Breast epithelium (tissue), 4 donors: ENCODE data around the gene CHD2. TPM values are rescaled to one million over a fixed set of nuclear protein-coding genes. Genes with fewer than 3 reads are reported as not detected.

ENCODE experiments used
- DNase-seq, 2 donors: peaks; one replicate each; pipeline ENCODE4 v3.0.0-alpha.2; 2019; ENCODE audit warnings: low spot score in 2 of 2
- H3K27ac ChIP-seq, 2 donors: fragments of 200-600 bp; sonication (generic) in 1 of 2; one replicate each; pipeline ENCODE4 v1.5.1; 2016 to 2019; ENCODE audit warnings: mild to moderate bottlenecking in 1 of 2
- H3K27me3 ChIP-seq, 2 donors: fragments of 200-600 bp; sonication (generic) in 1 of 2; one replicate each; pipeline versions ENCODE4 v1.5.1 to v1.6.0; 2017 to 2019; ENCODE audit warnings: control low read depth in 1 of 2, mild to moderate bottlenecking in 1 of 2
- H3K36me3 ChIP-seq: fragments of 200-600 bp; one replicate; pipeline ENCODE4 v1.5.1; 2019
- H3K4me1 ChIP-seq, 2 donors: fragments of 200-600 bp; sonication (generic); one replicate each; pipeline ENCODE4 v1.5.1; 2016 to 2019; ENCODE audit warnings: control low read depth in 1 of 2
- H3K4me3 ChIP-seq, 3 donors: fragments of 200-600 bp; sonication (generic); 1 replicate in 2 of 3; 2 replicates in 1 of 3; pipeline ENCODE4 v1.5.1; 2016 to 2019; ENCODE audit warnings: mild to moderate bottlenecking in 3 of 3, moderate library complexity in 2 of 3
- H3K9me3 ChIP-seq, 2 donors: fragments of 200-600 bp; sonication (generic) in 1 of 2; one replicate each; pipeline ENCODE4 v1.5.1; 2016 to 2019; ENCODE audit warnings: control low read depth in 1 of 2
- POLR2A ChIP-seq: fragments of 450-650 bp; IDR thresholded peaks from one replicate; pipeline ENCODE4 v1.6.1; 2016; ENCODE audit warnings: antibody characterized with exemption, mild to moderate bottlenecking, moderate library complexity
- POLR2AphosphoS5 ChIP-seq, 3 donors: sonication (generic); formaldehyde crosslinking; IDR thresholded peaks; one replicate each; pipeline ENCODE4 v1.6.1; 2017; ENCODE audit warnings: antibody characterized with exemption in 3 of 3
- intact Hi-C: fragments of 100-400 bp; cut with DNase I; formaldehyde crosslinking; loops from one replicate; pipeline ENCODE4 v1.15.1; 2023; ENCODE audit warnings: low total_unique reads
- total RNA-seq, 3 donors: library from RNA; depleted of rRNA; stranded (reverse); fragments of >200 nt; gene quantifications; one replicate each; pipeline ENCODE4 v1.1.0, GENCODE V29; 2016
- TF ChIP-seq, protein P1 (sequence below), 3 donors: fragments of 450-650 bp; IDR thresholded peaks; one replicate each; pipeline ENCODE4 v1.5.1; 2016 to 2017; ENCODE audit warnings: antibody characterized with exemption in 3 of 3, mild to moderate bottlenecking in 3 of 3, moderate library complexity in 3 of 3

Gene CHD2
- total RNA-seq, 3 donors from 2014 or later: 137 to 215 (median 197) TPM

DNA sequence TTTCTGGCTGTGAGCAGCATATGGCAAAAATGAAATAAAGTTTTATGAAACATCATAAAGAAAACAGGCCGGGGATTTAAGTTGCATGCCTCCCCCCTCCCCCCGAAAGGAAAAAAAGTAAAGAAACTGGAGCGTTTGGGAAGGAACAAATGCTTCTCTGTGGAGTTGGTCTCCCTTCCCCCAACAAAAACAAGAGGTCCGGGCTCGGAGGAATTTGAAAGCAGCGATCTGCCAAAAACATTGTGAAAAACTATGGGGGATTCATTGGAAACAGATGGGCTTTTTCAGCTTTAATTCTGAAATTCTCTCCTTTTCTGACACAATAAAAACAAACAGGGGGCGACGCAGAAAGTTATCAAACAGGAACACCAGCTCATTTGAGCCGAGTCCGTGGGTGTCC, 171.9 kb downstream of the CHD2 start:
- H3K36me3 ChIP-seq: no peaks in the 10 kb centered on the region
- no peak for DNase-seq
- intact Hi-C loops: no loop called here
- peak overlapping the region; percentile 79 to 84 (median 82) for H3K4me3 ChIP-seq
- peaks cover 0 to 9% of the 10 kb centered on the region in 2 donors for H3K4me1 ChIP-seq
- no peaks in the 10 kb centered on the region for H3K9me3 ChIP-seq
- TF ChIP-seq, protein P1, sequence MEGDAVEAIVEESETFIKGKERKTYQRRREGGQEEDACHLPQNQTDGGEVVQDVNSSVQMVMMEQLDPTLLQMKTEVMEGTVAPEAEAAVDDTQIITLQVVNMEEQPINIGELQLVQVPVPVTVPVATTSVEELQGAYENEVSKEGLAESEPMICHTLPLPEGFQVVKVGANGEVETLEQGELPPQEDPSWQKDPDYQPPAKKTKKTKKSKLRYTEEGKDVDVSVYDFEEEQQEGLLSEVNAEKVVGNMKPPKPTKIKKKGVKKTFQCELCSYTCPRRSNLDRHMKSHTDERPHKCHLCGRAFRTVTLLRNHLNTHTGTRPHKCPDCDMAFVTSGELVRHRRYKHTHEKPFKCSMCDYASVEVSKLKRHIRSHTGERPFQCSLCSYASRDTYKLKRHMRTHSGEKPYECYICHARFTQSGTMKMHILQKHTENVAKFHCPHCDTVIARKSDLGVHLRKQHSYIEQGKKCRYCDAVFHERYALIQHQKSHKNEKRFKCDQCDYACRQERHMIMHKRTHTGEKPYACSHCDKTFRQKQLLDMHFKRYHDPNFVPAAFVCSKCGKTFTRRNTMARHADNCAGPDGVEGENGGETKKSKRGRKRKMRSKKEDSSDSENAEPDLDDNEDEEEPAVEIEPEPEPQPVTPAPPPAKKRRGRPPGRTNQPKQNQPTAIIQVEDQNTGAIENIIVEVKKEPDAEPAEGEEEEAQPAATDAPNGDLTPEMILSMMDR (IDR thresholded peaks at IDR 0.05): no peak
- TF ChIP-seq POLR2AphosphoS5 (IDR thresholded peaks at IDR 0.05): peak in 1 of 3 donors; percentile 39
- no peak for TF ChIP-seq POLR2A
- no peaks in the 10 kb centered on the region for H3K27me3 ChIP-seq
- peak overlapping the region; percentile 86 to 92 for H3K27ac ChIP-seq

DNA sequence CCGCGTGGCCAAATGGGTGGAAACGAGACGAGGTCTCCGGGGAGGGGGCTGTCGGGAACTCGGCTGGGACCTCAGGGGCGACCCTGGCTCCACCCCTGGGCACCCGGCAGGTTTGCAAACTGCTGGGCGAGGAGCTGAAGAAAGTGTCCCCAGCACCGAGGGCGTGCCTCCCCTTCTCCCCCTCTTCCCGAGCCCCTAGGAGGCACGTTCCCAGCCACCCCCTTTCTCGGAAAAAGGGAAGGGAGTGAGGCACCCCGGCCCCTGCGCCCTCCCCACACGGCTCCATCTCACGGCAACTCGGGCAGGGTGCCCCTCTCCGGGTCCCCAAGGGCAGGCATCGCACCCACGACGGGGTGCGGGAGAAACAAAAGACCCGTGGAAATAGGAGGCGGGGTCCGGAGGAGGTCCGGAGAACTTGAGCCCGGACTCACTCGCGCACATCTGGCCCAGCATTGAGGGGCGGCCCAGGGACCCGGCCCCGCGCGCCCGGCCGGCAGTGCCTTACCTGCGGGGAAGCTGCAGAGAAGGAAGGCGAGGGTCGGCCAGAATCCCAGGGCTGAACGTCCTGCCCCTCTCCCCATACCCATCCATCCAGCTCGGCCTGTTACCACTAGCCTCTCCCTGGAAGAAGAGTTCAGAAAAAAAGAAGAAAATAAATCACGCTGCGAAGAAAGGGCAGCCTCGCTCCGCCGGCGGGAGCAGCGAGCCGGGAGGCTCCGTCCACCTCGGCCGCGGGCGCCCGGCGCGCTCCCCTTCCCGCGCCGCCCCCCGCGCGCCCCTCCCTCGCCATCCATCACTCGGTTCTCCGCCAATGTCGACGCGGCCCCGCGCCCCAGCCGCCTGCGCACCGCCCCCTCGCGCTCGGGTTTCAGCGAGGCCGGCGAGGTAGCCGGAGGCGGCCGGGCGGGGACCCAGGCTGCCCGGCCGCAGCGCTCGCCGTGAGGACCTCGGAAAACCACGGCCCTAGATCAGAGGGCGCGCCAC, 172.6 kb downstream of the CHD2 start:
- H3K27me3 ChIP-seq: no peaks in the 10 kb centered on the region
- peaks cover 0 to 2% of the 10 kb centered on the region in 2 donors for H3K4me1 ChIP-seq
- no peaks in the 10 kb centered on the region for H3K9me3 ChIP-seq
- H3K27ac ChIP-seq: peak overlapping the region; percentile 86 to 92
- peak in 1 of 3 donors; percentile 14 for TF ChIP-seq POLR2AphosphoS5 (IDR thresholded peaks at IDR 0.05)
- TF ChIP-seq, protein P1 (IDR thresholded peaks at IDR 0.05): no peak
- peak overlapping the region; percentile 79 to 84 (median 82) for H3K4me3 ChIP-seq
- no peak for DNase-seq
- intact Hi-C loops: no loop called here
- H3K36me3 ChIP-seq: no peaks in the 10 kb centered on the region

DNA sequence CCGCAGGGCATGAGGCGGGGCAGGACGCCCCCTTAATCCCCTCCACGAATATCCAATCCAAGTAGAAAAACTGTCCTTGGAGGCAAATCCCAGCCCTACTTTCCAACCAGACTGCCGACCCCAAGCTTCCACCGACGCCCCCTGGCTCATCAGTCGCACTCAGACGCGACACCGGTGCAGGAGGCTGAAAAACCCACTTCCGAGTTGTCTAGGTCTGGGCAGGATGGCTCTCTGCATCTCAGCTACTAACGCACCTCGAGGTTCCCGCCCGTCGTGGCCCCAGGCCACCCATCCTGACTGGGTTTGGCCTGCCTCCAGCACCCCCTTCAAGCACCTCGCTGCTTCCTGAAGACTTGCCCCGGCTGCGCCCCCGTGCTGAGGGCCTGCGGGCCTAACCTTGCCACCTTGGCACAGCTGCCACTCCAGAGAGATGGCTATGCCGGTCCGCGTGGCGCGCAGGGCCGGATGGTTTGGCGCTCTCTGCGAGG, 173.4 kb downstream of the CHD2 start:
- H3K27me3 ChIP-seq: no peaks in the 10 kb centered on the region
- TF ChIP-seq, protein P1 (IDR thresholded peaks at IDR 0.05): no peak
- TF ChIP-seq POLR2AphosphoS5 (IDR thresholded peaks at IDR 0.05) (no peak), POLR2A (no peak)
- H3K4me3 ChIP-seq: peak overlapping the region; percentile 79 to 84 (median 82)
- no peak for DNase-seq
- intact Hi-C loops: no loop called here
- H3K9me3 ChIP-seq: no peaks in the 10 kb centered on the region
- no peaks in the 10 kb centered on the region for H3K36me3 ChIP-seq
- H3K27ac ChIP-seq: peak overlapping the region; percentile 63 to 92
- no peaks in the 10 kb centered on the region for H3K4me1 ChIP-seq

DNA sequence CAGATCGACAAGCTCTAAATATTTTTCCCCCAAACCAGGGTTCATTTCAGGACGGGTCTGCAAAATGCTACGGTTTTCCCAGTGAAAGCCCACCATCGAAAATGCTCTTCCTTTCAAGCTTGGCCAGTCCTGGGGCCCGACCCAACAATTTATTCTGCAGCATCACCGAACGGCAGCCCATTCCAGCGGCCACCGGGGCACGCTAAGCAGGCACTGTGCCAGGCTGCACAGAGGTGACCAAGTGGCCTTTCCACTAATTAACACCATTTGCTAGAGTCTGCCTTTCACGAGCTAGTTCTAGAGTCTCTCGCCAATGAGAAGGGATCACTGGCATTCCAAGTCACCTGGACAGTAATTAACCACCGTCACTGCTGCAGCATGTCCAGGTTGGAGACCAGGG, 174.5 kb downstream of the CHD2 start:
- Histone ChIP-seq H3K27ac (peak overlapping the region in 1 of 2 donors; percentile 92), H3K27me3 (no peaks in the 10 kb centered on the region), H3K36me3 (no peaks in the 10 kb centered on the region), H3K9me3 (no peaks in the 10 kb centered on the region), H3K4me1 (no peaks in the 10 kb centered on the region), H3K4me3 (peak overlapping the region in 1 of 3 donors; percentile 82)
- TF ChIP-seq POLR2AphosphoS5 (IDR thresholded peaks at IDR 0.05) (no peak), POLR2A (no peak)
- TF ChIP-seq, protein P1 (IDR thresholded peaks at IDR 0.05): no peak
- intact Hi-C loops: no loop called here
- DNase-seq: no peak

DNA sequence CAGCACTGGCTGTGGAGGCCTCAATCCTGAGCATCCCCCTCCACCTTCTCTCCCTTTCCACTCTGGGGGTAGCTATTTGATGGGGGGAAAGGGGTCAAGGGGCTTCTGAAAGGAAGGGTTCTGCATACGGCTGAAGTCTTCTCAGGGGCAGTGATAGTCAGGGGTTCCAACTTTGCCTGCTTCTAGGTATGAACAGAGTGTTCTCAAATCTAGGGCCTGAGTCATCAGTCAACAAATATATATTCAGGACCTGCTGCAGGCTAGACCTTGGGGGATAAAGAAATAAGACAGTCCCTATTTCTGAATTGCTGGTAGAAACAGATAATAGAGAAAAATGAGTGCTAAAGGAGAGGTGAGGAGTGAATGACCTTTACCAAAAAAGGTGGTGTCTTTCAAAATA, 176.1 kb downstream of the CHD2 start:
- Histone ChIP-seq H3K36me3 (no peaks in the 10 kb centered on the region), H3K4me3 (no peak overlapping the region), H3K4me1 (no peaks in the 10 kb centered on the region), H3K27ac (peak overlapping the region in 1 of 2 donors; percentile 26), H3K9me3 (no peaks in the 10 kb centered on the region), H3K27me3 (no peaks in the 10 kb centered on the region)
- DNase-seq: no peak
- intact Hi-C loops: no loop called here
- TF ChIP-seq, protein P1 (IDR thresholded peaks at IDR 0.05): no peak
- TF ChIP-seq POLR2A (no peak), POLR2AphosphoS5 (IDR thresholded peaks at IDR 0.05) (no peak)
